HG02798 (cell line): Measurements from ENCODE around the gene DESI2.
"Not testable (repeated sequence)": the region's sequence is repeated elsewhere in the genome, so short reads cannot be mapped to it uniquely, and the experiment has no call there.

Experiments
- ATAC-seq: cut with Tn5 transposase; IDR thresholded peaks from one replicate; pipeline ENCODE4 v1.9.1; 2021; ENCODE audit warnings: mild to moderate bottlenecking; ENCODE audit not compliant: unreplicated experiment, poor library complexity

Gene DESI2

DNA sequence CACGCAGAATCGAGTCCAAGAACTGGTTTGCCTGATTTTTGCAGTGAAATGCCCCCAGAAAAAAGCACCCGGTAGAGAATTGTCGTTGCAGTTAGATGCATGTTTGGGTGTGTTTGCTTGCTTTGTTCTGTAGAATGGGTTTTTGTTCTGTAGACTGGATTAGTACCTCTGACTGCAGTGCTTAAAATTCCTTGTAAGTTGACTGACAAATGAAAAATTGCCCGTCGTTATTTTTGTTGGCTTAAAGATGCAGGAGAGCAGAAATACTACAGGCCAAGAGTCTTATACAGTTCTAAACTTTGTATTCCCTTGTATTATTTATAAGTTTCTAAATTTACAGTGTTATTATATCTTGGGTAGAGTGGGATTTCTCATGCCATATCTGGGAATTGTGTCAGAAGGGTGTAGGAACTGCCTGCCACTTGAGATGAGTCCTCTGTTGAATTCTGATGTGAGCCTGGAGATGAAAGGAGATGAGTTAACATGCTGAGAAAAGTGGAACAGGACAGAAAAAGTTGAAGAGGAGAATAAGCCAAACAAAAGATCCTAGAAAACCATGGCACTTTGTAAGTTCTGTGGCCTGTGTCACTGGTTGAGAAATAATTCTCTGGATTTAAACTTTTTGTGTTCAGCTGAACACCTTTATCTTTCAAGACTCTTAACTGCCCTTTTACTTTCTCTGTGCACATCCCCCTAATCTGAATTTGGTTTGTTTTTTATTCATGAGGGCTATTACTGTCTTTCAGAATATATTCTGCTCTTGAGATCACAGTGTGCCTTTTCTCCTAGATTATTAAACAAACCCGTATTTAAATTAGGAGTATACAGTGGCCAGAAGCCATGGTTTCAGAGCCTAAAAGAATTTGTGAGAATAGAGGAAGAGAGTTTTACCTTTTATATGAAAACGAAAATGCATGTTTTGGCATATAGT, 1.4 kb downstream of the DESI2 start:
- no peak for ATAC-seq

DNA sequence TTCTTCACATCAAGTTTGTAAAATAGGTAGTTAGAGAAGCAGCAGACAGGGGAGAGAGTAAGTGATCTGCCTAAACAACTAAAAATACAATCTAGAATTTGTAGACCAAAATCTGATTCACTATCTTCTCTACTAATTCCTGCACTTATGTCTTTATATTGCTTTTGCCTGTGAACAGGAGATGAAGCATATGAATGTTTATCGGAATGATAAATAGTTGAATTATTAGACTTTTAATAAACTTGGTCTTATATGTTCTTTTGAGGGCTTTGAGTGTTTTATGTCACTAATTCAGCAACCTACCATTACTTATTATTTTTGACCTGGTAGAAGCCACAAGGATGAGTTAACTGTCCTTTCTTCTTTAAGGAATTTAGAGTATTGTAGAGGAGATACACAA, 2.3 kb downstream of the DESI2 start:
- no peak for ATAC-seq

DNA sequence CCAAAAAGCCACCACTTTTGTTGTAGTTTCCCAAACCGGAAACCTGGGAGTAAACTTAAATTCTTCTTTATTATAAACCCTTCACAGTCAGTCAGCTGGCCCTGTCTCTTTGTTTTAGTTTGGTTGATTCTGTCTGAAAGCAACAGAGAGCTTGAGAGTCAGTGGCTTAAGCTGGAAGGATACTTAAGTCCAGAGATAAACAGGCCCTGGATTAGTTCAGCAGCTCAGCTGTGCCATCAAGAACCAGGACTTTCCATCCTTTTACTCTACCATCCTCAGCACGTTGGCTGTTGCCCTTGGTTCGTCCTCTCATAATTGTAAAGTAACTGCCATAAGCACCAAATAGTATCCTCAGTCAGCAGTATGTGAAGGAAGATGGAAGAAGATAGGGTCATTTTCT, 4.5 kb downstream of the DESI2 start:
- no peak for ATAC-seq

DNA sequence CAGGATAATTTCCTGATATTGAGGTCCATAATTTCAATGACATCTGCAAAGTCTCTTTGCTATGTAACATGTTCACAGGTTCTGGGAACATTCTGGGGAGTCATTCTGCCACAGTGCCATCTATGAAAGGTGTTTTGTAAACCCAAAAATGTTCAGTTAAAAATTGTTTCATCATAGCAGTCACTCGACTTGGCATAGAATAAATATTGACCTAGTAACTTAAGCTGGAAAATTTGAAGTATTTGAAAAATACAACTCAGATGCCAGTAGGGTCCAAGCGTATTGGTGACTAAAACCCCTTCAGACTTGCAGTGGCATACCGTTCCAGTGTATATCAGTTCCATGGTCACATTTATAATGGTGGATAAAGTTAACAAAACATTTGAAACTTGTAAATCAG, 6.8 kb downstream of the DESI2 start:
- ATAC-seq: no peak

DNA sequence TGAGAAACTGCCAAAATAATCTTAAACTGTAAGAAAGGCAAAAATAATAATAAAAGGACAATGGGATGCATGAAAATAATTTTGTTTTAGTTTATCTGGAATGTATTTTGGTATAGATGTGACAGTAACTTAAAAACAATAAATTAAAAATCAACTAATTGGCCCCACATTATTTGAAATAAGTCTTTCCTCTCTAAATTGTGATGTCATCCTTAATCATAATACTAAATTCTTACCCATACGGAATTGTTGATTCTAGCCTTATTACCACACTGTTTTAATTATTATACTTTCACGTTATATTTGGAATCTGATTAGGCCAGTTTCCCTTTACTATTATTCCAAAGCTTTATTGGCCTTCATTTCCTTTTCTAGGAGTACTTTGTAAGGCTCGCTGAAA, 7.7 kb downstream of the DESI2 start:
- ATAC-seq: no peak

DNA sequence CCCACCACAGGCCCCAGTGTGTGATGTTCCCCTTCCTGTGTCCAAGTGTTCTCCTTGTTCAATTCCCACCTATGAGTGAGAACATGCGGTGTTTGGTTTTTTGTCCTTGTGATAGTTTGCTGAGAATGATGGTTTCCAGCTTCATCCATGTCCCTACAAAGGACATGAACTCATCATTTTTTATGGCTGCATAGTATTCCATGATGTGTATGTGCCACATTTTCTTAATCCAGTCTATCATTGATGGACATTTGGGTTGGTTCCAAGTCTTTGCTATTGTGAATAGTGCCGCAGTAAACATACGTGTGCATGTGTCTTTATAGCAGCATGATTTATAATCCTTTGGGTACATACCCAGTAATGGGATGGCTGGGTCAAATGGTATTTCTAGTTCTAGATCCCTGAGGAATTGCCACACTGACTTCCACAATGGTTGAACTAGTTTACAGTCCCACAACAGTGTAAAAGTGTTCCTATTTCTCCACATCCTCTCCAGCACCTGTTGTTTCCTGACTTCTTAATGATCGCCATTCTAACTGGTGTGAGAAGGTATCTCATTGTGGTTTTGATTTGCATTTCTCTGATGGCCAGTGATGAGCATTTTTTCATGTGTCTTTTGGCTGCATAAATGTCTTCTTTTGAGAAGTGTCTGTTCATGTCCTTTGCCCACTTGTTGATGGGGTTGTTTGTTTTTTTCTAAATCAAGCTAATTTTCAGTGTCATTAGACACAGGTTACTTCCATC, 8.8 kb downstream of the DESI2 start:
- ATAC-seq: not testable (repeated sequence)

DNA sequence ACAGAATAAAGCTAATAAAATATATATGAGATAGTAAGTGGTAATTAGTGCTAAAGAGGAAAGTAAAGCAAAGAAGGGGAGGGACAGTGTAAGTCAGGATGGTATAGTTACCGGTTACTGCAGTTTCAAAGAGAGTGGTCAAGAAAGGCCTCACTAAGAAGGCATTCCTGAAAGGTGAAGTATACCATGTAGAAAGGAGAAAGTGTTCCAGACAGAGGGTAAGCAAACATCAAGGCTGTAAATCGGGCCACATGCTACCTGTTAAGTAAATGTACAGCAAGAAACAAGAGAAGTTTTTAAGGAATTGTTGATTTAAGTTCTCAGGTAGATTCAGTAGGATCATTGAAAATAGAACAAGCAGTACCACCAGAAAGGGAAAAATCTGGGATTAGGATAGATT, 9.7 kb downstream of the DESI2 start:
- ATAC-seq: no peak

DNA sequence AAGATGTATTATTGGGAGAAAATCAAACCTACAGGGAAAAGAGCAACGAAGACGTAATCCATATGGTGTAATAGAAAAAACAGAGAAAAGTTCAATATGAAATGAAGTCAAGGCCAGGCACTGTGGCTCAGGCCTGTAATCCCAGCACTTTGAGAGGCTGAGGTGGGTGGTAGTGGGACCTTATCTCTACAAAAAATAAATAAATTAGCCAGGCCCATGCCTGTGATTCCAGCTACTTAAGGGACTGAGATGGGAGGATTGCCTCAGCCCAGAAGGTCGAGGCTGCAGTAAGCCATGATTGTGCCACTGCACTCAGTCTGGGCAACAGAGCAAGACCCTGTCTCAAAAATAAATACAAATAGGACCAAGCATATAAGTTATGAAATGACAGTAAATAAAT, 11.4 kb downstream of the DESI2 start:
- ATAC-seq: no peak

DNA sequence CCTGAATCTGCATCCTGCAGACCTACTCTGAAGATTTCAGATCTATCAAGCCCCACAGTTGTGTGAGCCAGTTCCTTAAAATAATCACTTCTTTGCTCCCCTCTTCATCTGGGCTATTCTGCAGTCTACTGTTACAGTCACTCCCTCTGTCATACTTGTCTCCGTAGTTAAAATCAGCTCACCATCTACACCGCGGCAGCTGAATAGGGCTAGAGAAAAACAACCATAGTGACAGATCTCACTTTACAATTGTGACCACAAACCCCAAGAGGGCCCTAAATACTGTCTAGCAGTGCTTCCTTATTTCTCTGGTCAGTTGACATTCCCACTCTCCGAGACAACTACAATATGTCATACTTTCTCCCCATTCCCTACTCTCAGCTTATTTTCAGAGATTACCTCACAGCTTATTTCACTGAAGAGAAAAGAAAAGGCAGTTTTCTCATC, 12.9 kb downstream of the DESI2 start:
- peak; percentile 85 for ATAC-seq

DNA sequence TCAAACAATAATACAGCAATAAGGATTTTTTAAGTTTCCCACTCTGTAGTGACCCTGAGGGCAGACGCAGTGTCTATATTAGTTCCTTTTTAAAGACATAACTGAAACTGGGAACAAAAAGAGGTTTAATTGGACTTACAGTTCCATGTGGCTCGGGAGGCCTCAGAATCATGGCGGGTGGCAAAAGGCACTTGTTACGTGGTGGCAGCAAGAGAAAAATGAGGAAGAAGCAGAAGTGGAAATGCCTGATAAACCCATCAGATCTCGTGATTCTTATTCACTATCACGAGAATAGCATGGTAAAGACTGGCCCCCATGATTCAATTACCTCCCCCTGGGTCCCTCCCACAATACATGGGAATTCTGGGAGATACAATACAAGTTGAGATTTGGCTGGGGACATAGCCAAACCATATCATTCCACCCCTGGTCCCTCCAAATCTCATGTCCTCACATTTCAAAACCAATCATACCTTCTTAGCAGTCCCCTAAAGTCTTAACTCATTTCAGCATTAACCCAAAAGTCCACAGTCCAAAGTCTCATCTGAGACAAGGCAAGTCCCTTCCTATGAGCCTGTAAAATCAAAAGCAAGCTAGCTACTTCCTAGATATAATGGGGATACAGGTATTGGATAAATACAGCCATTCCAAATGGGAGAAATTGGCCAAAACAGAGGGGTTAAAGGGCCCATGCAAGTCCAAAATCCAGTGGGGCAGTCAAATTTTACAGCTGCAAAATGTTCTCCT, 13.9 kb downstream of the DESI2 start:
- not testable (repeated sequence) for ATAC-seq

DNA sequence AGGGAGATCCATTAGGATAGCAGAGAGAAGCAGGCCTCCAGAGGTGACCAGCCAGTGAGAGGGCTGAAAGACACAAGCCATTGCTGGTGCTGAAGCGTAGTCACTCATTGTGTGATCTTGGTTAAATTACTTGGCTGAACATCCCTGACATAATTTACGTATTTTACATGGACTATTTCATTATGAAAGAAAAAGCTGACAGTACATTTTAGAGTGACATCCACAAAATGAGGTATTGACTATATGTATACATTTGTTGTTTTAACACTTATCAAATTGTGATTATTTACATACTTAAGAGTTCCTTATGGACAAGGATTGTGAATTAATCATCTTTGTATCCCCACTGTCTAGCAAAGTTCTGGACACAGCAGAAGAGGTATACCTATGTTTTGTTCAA, 14.9 kb downstream of the DESI2 start:
- no peak for ATAC-seq

DNA sequence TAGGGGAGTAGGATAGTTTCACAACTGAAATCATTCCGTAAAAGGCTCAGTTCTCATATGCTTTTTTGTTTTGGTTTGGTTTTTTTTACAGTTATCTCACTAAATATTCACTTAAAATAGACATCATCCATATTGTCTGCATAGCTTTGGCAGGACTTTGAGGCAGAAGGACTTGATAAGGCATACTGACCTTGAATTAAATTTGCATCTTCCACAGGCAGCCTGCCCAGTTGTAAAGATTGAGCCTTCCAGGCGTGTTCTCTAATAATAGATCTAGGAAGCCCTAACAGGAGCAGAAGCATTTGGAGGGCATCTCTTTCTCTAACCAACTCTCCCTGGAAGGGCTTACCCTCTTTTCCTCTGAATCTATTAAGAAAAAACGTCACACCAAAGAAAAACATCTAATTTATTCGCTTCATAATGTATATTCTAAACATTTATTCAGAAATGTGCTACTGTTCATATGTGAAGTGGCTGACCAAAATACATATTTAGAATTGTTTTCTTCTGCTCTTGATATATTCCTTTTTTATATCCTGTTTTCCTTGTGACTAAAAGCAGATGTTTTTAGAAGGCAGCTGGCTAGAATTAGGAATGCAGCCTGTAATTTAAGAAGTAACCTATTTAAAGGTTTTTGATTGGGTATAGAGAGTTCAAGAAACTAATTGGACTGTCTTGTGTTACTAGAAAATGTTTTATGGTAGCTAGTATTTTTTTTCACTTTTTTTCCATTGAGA, 20.2 kb downstream of the DESI2 start:
- no peak for ATAC-seq

DNA sequence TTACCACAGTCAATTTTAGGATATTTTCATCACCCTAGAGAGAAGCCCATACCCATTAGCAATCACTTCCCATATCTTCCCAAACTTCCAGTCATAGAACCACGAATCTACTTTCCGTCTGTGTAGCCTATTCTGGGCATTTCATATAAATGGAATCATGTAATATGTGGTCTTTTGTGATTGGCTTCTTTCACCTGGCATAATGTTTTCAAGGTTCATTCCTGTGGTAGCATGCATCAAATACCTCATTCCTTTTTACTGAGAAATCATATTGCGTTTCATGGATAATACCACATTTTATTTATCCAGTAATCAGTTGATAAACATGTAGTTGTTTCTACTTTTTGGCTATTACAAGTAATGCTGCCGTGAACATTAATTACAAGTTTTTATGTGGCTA, 21.5 kb downstream of the DESI2 start:
- no peak for ATAC-seq

DNA sequence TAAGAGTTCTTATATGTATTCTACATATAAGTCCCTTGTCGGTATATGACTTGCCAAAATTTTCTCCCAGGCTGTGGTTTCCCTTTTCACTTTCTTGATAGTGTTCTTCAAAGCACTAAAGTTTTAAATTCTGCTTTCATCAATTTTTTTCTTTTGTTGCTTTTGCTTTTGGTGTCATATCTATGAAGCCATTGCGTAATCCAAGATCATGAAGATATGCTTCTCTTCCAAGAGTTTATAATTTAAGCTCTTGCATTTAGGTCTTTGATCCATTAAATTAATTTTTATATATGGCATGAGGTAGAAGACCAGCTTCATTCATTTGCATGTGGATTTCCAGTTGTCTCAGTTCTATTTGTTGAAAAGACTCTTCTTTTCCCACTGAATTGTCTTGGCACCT, 22.2 kb downstream of the DESI2 start:
- no peak for ATAC-seq

DNA sequence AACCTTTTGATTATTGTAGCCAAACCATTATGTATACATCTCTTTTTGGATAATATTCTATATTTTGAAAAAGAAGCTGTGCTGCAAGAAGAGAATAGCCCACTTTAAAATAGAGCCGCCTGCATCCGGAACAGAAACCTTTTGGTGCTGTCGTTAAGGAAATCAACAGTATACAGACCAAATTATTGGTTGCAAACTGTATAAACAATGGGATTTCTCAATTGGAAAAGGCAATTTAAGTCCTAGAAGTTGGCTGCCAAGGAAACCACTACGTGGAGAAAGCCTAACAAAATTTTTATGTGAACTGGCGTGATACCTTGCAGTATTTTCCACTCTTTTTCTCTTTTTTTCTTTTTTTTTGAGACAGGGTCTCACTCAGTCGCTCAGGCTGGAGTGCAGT, 25.8 kb downstream of the DESI2 start:
- ATAC-seq: no peak

DNA sequence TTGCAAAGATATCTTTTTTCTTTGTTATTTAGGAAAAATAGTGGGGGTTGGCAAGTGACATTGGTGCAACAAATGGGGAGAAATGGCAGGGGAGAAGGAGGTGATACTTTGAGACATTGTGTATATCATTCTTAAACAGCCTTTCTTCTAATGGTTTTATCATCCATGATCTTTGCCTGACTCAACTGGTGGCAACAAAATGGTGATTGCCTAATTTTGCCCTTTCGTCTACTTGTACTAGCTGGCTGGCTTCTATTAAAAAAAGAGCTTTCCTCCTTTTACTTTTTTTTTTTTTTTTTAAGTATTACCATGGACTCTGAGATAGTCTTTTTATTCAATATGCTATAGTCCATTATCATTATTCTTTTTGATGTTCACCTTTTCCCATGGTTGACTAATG, 27.7 kb downstream of the DESI2 start:
- ATAC-seq: no peak

DNA sequence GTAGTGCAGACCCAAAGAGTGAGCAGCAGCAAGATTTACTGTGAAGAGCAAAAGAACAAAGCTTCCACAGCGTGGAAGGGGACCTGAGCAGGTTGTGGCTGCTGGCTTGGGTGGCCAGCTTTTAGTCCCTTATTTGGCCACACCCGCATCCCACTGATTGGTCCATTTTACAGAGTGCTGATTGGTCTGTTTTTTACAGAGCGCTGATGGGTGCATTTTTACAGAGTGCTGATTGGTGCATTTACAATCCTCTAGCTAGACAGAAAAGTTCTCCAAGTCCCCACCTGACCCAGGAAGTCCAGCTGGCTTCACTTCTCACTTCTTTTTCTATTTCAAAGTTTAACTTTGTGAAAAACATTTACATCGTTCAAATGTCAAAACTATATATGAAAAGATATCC, 29.2 kb downstream of the DESI2 start:
- not testable (repeated sequence) for ATAC-seq

DNA sequence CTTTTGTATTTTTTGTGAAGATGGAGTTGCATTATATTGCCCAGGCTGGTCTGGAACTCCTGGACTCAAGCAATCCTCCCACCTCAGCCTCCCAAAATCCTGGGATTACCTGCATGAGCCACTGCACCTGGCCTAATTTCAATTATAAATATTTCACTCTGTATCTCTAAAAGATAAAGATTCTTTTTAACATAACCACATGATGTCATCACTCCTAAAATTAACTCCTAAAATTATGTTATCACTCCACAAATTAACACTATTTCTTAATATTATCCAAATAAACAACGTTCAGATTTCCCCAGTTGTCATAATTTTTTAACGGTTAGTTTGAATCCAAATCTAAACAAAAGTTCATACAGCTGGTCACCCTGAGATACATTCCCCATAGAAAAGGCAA, 43.0 kb downstream of the DESI2 start:
- ATAC-seq: no peak

DNA sequence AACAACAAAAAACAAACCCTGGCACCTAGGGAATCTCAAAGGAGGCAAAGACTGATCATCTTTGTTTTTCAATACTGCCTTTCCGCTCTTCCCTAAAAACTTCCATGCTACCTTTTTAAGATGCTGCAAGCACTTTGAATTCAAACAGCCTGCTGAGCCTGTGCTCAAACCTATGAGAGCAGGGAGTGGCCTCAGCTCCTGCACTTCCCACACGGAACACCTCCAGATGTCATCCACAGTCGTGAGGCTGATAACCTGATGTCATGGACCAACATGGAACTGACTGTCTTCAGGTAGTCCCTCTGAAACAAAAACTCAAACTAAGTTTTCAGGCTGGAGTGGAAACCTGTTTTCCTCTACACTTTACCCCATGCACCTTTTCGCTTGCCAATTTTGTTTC, 46.8 kb downstream of the DESI2 start:
- no peak for ATAC-seq

DNA sequence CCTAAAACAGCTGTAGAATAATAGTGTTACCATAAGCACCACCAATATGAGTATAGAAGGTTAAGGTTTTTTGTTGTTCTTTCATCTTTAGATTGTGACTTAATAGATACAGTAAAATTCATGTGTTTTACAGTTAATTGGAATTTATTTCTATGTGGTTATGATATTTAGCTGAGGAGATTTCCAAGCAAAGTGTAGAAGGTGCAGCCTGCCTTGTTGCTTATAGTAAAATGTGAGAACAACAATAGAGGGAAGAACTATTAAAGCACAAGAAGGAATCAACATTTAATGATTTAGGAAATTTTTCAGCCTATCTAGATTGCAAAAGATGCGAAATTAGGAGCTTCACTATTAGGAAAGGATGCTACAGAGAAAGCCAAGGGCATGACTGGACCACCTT, 47.9 kb downstream of the DESI2 start:
- ATAC-seq: no peak
